ENCODE measurements around the gene TRIM5.

DNA sequence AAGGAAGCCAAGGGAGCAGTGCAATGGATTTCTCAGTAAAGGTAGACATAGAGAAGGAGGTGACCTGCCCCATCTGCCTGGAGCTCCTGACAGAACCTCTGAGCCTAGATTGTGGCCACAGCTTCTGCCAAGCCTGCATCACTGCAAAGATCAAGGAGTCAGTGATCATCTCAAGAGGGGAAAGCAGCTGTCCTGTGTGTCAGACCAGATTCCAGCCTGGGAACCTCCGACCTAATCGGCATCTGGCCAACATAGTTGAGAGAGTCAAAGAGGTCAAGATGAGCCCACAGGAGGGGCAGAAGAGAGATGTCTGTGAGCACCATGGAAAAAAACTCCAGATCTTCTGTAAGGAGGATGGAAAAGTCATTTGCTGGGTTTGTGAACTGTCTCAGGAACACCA, 11.3 kb upstream of the TRIM5 start:
- TF ChIP-seq, protein P1, sequence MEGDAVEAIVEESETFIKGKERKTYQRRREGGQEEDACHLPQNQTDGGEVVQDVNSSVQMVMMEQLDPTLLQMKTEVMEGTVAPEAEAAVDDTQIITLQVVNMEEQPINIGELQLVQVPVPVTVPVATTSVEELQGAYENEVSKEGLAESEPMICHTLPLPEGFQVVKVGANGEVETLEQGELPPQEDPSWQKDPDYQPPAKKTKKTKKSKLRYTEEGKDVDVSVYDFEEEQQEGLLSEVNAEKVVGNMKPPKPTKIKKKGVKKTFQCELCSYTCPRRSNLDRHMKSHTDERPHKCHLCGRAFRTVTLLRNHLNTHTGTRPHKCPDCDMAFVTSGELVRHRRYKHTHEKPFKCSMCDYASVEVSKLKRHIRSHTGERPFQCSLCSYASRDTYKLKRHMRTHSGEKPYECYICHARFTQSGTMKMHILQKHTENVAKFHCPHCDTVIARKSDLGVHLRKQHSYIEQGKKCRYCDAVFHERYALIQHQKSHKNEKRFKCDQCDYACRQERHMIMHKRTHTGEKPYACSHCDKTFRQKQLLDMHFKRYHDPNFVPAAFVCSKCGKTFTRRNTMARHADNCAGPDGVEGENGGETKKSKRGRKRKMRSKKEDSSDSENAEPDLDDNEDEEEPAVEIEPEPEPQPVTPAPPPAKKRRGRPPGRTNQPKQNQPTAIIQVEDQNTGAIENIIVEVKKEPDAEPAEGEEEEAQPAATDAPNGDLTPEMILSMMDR (IDR thresholded peaks at IDR 0.05): no peak
- TF ChIP-seq POLR2A (IDR thresholded peaks at IDR 0.05): no peak
- no peak for TF ChIP-seq POLR2AphosphoS5 (IDR thresholded peaks at IDR 0.05)
